NCI-H2081 (cell line): ENCODE measurements around the gene CD68.
"Not testable (repeated sequence)": the region's sequence is repeated elsewhere in the genome, so short reads cannot be mapped to it uniquely, and the experiment has no call there.

ENCODE experiments used
- DNase-seq, 2 experiments: peaks; one replicate each; lab custom pipeline; 2025; lab: John Stamatoyannopoulos, UW

CD68 gene

DNA sequence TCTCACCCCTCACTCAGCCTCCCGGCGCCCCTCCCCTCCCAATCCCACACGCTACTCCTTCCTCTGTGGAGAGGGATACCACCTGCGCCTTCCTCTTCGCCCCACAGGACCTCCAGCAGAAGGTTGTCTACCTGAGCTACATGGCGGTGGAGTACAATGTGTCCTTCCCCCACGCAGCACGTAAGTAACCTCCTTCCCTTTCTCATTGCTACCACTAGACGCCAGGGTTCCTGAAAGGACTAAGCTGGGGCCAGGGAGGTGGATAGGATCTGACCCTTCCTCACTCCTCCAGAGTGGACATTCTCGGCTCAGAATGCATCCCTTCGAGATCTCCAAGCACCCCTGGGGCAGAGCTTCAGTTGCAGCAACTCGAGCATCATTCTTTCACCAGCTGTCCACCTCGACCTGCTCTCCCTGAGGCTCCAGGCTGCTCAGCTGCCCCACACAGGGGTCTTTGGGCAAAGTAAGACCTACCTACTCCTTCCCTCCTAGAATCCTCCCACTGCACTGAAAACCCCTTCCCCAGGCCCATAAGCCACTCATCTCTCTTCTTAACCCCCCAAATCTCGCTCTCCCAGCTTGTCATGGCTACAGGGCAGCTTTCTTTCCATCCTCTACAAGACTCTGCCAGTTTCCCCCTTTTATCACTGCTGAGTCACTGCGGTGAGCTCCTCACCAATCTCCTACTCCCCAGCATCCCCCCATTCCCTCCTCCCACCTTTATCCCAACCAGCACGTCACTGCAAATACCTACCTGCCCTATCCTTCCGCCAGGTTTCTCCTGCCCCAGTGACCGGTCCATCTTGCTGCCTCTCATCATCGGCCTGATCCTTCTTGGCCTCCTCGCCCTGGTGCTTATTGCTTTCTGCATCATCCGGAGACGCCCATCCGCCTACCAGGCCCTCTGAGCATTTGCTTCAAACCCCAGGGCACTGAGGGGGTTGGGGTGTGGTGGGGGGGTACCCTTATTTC, 1.5 kb downstream of the CD68 start:
- DNase-seq = no peak

DNA sequence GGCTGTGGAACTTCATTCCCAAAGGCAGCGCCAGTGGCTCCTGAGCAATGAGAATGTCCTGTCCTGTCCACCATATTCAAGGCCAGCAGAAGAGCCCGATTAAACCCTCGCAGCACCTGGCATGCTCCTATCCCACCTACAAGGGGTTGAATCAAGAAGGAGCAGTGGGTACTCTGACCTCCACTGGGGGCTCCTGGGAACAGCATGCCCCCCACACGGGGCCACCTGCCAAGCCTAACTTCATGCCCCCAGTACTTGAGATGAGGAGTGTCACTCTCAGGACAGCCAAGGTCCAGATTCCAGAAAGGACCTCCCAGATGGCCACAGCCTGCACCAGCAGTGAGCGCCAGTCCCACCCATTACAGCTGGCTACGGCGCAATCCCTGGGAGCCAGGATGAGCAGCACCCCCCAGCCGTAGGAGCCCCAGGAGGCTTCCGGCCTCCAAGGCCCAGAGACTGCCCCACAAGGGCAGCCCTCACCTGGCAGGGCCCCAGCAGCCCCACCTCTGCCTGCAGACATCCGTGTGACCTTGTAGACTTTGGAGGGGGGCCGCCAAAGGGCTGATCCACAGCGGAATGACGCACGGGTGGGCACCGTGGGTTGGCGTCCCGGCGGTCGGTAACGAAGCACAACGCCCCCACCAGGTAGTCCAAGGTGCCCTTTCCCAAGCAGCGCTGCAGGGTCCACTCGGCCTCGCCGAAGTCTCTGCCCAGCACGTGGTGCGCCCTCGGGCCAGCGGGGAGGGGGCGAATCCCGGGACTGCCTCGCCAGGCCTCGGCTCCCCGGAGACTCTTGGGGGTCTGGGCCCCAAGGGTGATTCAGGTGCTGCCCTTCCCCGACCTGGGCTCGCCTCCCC, 3.2 kb downstream of the CD68 start:
- no peak for DNase-seq

DNA sequence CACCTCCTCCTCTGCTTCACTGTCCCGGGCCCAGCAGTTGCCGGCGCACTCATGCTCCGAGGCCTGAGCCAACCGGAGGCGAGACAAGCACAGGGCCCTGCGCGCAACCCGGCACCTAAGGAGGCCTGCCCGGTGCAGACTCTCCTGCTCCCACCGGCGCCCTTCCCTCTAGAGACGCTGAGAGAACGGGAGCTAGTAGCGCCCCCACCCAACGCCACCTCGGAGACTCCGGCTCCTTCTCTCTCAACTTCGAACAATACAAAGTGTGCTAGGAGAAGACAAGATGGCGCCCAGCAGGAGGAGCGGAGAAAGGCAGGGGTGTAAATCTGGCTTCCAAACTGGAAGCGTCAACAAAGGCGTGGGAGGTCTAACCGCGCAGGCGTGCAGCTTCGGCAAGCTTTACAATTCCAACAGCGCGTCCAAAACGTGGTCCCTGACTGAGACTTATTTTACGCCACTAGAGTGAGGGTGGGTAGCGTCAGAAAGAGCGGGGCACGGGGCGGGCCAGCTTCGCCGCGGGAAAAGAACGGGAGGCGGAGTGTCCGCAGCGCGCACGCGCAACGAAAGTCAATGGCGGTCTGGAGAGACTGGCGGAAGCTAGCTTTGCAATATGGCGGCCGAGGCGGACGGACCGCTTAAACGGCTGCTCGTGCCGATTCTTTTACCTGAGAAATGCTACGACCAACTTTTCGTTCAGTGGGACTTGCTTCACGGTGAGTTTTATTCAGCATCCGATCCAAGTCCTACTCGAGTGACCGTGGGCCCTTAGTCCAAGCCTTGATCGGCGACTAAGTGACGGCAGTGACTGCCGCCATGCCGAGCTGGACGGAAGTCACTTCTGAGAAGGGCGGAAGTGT, 4.0 kb downstream of the CD68 start, which contains the start of gene MPDU1:
Gene MPDU1, plus strand, starts transcription at position 600 of the 857 bp plus-strand sequence. Its CDS starts 11 bp downstream, at position 611.
- DNase-seq = peak; percentile 91 to 95

- no peak for DNase-seq
Observed at GRCh38 chr17:7586673-7587419, 7.4 kb downstream of the CD68 start.

DNA sequence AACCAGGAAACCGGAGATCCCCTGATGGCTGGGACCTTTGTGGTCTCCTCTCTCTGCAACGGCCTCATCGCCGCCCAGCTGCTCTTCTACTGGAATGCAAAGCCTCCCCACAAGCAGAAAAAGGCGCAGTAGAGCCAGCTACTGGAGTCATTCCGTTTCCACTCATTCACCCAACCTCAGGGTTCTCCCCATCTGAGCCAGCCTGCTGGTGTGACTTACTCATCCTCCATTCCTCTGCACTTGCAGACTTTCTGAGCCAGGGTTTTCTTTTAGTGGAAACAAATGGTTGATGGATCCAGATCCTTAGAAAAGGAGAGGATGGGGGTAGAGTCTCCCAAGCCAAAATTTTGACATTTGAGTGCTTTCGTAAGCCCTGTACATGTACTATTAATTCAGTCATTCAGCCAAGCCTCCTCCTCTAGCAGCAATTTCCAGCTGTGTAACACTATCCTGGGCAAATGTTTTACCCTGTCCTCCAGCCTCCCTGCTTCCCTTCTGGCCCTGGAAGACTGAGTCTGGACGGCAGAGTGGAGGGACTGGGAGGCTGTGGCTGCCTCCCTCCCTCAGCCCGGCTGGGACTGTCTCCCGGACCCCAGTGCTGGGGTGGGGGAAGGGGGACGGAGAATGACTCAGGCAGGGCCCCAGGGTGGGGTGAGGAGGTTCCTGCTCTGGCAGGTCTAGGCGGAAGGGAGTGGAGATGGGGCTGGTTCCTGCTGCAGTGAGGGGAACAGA, 8.1 kb downstream of the CD68 start:
- no peak for DNase-seq

DNA sequence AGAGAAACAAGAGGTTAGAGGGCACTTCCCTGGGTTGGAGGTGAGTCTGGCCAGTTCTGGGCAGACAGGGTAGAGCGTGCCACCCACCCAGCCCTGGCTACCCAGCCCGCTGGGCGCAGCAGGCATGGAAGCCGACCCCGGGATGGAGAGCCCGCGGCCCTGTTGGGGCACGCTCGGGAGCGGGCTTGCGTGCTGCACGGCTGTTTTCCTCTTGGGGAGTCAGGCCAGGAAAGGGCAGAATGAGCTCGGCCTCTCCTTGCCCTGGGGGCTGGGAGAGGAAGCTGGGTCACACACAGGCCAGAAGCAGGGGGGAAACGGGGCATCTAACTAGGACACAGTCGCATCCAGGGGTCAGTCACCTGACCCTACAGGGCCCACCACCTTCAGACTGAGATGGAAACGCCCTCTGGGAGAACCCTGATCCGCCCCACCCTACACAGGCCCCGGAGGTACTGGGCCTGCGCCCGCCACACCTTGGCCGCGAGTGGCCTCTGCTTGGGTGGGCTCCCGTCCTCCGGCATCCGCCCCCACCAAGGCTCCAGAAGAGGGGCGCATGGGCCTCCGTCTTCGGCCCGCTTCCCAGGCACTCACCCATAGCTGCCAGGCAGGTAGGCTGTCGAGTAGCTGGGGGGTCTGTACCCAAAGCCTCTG, 9.2 kb downstream of the CD68 start:
- DNase-seq = no peak

GRCh38 chr17:7589204-7589868, 9.9 kb downstream of the CD68 start:
- DNase-seq = no peak

GRCh38 chr17:7589891-7590691, 10.7 kb downstream of the CD68 start, which contains the start of gene SOX15:
Gene SOX15 (minus strand): TSS chr17:7590094. CDS start chr17:7589676, 418 bp downstream.
- no peak for DNase-seq

DNA sequence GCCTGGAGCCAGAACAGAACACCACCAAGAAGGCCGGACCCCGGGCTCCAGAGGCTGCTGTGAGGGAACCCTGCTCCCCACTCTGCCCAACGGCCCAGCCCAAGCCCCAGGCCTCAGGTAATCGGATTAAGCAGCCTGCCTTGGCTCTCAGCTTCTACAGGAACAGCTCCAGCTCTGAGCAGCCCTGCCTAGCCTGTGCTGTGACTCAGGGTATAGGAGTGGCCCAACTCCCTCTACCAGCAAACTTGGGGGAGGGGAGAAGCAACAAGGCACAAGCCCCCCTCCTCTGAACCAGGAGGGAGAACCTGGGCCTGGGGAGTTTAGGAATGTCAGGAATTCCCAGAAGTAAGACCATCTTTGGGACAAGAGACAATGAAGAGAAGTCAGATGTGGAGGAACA, 11.3 kb downstream of the CD68 start:
- no peak for DNase-seq

DNA sequence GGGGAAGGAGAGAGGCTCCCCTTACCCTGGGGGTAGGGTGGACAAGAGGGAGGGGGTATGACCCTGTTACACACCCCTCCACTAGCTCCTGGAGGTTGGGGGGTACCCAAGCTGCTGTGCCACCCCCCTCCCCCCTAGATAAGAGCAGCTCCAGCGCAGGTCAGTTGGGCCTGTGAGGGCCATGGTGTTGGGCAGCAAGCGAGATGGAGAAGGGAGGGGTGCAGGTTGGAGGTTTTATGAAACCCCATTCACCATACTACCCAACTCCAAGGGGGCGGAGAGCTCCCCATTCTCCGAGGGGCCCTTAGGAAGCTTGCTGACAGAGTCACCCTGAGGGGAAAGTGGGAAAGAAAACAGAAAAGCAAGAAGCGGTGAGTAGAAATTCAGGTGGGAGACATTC, 12.2 kb downstream of the CD68 start:
- DNase-seq = no peak

GRCh38 chr17:7592422-7593021, 13.1 kb downstream of the CD68 start:
- no peak for DNase-seq

DNA sequence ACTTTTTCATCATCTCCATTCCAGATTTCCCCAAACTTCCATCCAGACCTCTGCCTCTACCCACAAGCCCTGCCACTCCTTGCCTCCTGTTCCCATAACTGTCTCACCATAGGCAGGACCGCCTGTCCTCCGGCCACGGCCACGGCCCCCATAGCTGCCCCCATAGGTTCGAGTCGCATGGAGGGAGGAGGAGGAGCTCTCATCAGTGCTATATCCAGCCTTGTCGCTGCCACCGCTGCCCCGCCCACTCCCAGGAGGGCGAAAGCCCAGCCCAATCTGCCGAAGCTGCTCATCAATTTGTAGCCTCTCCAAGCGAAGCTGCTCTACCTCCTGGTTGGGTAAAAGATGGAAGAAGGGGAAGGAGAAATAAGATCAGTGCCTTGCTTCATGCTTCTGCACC, 13.9 kb downstream of the CD68 start:
- no peak for DNase-seq

DNA sequence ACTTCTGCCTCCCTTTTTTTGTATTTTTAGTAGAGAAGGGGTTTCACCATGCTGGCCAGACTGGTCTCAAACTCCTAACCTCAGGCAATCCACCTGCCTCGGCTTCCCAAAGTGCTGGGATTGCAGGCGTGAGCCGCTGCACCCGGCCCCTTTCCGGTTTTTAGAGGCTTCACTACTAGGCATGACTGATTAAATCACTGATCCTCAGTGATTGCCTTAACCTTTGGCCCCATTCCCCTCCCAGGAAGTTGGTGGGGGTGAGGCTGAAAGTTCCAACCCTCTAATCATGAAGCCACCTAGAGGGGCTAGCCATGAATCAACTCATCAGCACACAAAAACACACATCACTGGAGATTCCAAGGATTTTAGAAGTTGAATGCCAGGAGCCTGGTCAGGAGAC, 18.1 kb downstream of the CD68 start:
- not testable (repeated sequence) for DNase-seq

GRCh38 chr17:7606280-7606679, 26.8 kb downstream of the CD68 start:
- DNase-seq = no peak

GRCh38 chr17:7610641-7611040, 31.2 kb downstream of the CD68 start:
- no peak for DNase-seq

DNA sequence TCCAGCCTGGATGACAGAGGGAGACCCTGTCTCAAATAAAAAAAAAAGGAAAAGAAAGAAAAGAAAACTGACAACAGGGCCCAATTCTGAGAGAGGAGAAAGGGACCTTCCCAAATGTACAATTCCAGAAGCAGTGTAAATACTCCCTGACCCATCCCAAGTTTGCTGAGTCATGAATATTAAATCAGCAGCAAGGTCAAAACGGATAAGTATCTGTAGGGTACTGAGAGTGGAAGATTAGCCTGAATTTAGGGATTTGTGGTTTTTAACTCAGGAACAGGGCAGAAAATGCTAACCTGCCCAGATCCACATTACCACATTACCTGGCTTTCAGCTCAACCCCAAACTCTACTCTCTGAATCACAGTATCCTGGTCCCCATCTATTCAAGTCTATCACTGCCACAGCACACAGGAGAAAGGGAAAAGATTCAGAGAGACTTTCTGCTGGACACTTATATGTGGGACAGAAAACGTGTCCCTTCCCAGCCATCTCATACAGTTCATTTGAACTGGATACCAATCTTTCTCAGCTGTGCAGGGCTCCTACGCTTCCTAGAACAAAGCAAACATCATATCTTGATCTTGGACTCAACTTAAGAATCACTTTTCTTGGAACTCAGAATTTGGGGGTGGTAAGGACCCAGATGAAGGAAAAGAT, 32.3 kb downstream of the CD68 start:
- no peak for DNase-seq

GRCh38 chr17:7612294-7612640, 32.8 kb downstream of the CD68 start:
- DNase-seq = no peak
